Left ventricle myocardium inferior (tissue), 1 donor: ENCODE results near the gene ARSJ. TPM values are rescaled to one million over a fixed set of nuclear protein-coding genes. Genes with fewer than 3 reads are reported as not detected.
A peak's percentile ranks its signal among the peaks of the same experiment; 100 is the strongest.

Experiments
- DNase-seq: peaks from one replicate; pipeline ENCODE4 v3.0.0-alpha.2; 2020
- H3K27ac ChIP-seq: fragments of 200-600 bp; replicated peaks from 2 replicates; pipeline ENCODE4 v1.8.0; 2021
- H3K27me3 ChIP-seq: fragments of 200-600 bp; 2 replicates; pipeline ENCODE4 v1.8.0; 2021; ENCODE audit warnings: low read depth
- H3K36me3 ChIP-seq: fragments of 200-600 bp; 2 replicates; pipeline ENCODE4 v1.8.0; 2021
- H3K4me1 ChIP-seq: fragments of 200-600 bp; 2 replicates; pipeline ENCODE4 v1.8.0; 2021
- H3K4me3 ChIP-seq: fragments of 200-600 bp; 2 replicates; pipeline ENCODE4 v1.8.0; 2021; ENCODE audit warnings: mild to moderate bottlenecking, moderate library complexity
- H3K9me3 ChIP-seq: fragments of 200-600 bp; replicated peaks from 2 replicates; pipeline ENCODE4 v1.8.0; 2021
- CTCF ChIP-seq: fragments of 200-600 bp; IDR thresholded peaks from 2 replicates; pipeline ENCODE4 v1.8.0; 2021; ENCODE audit warnings: antibody characterized with exemption, mild to moderate bottlenecking, borderline replicate concordance
- intact Hi-C: fragments of 100-400 bp; cut with micrococcal nuclease; formaldehyde crosslinking; loops from one replicate; pipeline ENCODE4 v1.11.0; 2022
- total RNA-seq: library from RNA; stranded (reverse); fragmentation: NEBNext Ultra II Directional; extraction: Animal tissue kit (Norgen Biotek cat#: 25700); gene quantifications from one replicate; pipeline ENCODE4 v1.2.1, GENCODE V29; 2021
- donor health status: DM: no; HTN: yes; CAD: no; lungs with severe emphysema.

Gene ARSJ
- total RNA-seq, 1 donor from 2014 or later, result 1.2 TPM

GRCh38 chr4:113976741-113977525 lies 2.5 kb downstream of the ARSJ start:
- Histone ChIP-seq H3K4me1 (peaks cover 19% of the 10 kb centered on the region), H3K36me3 (no peaks in the 10 kb centered on the region), H3K27ac (peak overlapping the region; percentile 73), H3K4me3 (peak overlapping the region; percentile 70), H3K27me3 (peaks cover 37% of the 10 kb centered on the region), H3K9me3 (peaks cover 16% of the 10 kb centered on the region)
- intact Hi-C loops, result no loop called here
- no peak for TF ChIP-seq CTCF
- DNase-seq, result no peak

- Histone ChIP-seq H3K36me3 (no peaks in the 10 kb centered on the region), H3K4me1 (peaks cover 19% of the 10 kb centered on the region), H3K27me3 (peaks cover 24% of the 10 kb centered on the region), H3K4me3 (peak overlapping the region; percentile 70), H3K27ac (no peak overlapping the region), H3K9me3 (peaks cover 16% of the 10 kb centered on the region)
- DNase-seq, result no peak
- intact Hi-C loops, result no loop called here
- no peak for TF ChIP-seq CTCF
Observed at GRCh38 chr4:113975578-113975977, 3.9 kb downstream of the ARSJ start.

GRCh38 chr4:113974467-113974866 lies 5.0 kb downstream of the ARSJ start:
- TF ChIP-seq CTCF, result no peak
- Histone ChIP-seq H3K27ac (no peak overlapping the region), H3K9me3 (peaks cover 16% of the 10 kb centered on the region), H3K36me3 (no peaks in the 10 kb centered on the region), H3K4me1 (peaks cover 10% of the 10 kb centered on the region), H3K4me3 (no peak overlapping the region), H3K27me3 (peaks cover 13% of the 10 kb centered on the region)
- intact Hi-C loops, result no loop called here
- no peak for DNase-seq

GRCh38 chr4:113973345-113973744 lies 6.1 kb downstream of the ARSJ start:
- Histone ChIP-seq H3K27me3 (peaks cover 2% of the 10 kb centered on the region), H3K9me3 (peaks cover 16% of the 10 kb centered on the region), H3K4me3 (no peak overlapping the region), H3K4me1 (no peaks in the 10 kb centered on the region), H3K36me3 (no peaks in the 10 kb centered on the region), H3K27ac (no peak overlapping the region)
- no peak for TF ChIP-seq CTCF
- DNase-seq, result no peak
- intact Hi-C loops, result no loop called here

- TF ChIP-seq CTCF, result no peak
- intact Hi-C loops, result no loop called here
- H3K9me3 ChIP-seq, result peaks cover 16% of the 10 kb centered on the region
- H3K4me1 ChIP-seq, result no peaks in the 10 kb centered on the region
- H3K27ac ChIP-seq, result no peak overlapping the region
- H3K4me3 ChIP-seq, result no peak overlapping the region
- no peaks in the 10 kb centered on the region for H3K36me3 ChIP-seq
- H3K27me3 ChIP-seq, result no peaks in the 10 kb centered on the region
- DNase-seq, result no peak
Observed at GRCh38 chr4:113972781-113973180, 6.7 kb downstream of the ARSJ start.
